ENCODE results near the gene LRP8.
"Not testable (repeated sequence)": the region's sequence is repeated elsewhere in the genome, so short reads cannot be mapped to it uniquely, and the experiment has no call there.

The LRP8 gene

DNA sequence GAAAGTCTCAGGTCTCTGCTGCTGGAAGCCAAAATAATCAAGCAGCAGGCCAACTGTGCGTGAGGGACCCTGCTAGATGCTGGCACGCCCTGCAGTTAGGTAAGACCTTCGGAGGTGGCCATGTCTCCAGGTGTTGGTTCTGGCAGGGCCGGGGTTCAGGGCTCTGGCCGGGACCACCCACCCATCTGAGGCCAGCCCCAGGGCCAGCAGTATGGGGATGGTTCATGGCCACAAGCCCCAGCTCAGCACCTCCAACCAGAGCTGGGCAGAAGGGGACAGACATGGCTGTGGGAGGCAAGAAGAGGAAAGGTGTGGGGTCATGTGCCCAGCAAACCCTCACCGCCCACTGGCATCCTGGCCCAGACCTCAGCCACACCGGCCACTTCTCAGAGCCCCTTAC is 23.3 kb downstream of the LRP8 start:
- DNase-seq (ENCODE audit: low spot score): no peak

DNA sequence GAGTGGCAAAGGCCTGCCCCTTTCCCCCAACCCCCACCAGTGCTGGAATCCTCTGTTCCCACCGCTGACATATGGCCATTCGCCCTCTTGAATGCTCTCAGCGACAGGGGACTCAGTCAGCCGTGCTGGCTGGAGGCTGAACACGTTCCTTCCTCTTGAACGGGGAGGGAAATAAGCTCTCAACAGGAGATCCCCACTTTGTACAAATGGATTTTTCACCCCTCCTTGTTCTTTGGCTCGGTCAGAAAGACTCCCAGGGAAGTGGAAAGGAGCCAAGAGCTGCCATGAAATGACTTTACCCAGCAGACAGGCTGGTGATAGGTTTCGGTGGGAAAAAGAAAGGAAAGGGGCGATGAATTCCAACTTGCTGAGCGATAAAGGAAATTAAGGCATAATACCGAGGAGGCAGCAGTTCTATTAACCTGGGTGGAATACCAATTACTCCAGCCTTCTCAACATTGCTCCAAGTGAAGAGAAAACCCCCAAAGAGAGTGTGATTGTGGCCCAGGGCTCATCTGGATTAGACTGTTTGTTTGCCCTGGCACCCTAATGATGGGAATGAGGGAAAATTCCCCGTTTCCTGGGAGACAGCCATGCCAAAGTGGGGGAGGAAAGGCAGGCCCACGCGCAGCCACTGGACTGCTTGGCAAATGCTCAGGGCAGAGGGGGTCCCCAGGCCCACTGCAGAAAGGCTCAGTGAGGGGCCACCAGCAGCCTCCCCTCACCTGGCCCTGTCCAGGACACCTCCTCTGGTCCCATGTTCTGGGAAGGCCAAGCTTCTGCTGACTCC is 23.9 kb downstream of the LRP8 start:
- DNase-seq (ENCODE audit: low spot score): no peak

- DNase-seq (ENCODE audit: low spot score): no peak
These were observed 24.6 kb downstream of the LRP8 start for GRCh38 chr1:53303243-53303642.

DNA sequence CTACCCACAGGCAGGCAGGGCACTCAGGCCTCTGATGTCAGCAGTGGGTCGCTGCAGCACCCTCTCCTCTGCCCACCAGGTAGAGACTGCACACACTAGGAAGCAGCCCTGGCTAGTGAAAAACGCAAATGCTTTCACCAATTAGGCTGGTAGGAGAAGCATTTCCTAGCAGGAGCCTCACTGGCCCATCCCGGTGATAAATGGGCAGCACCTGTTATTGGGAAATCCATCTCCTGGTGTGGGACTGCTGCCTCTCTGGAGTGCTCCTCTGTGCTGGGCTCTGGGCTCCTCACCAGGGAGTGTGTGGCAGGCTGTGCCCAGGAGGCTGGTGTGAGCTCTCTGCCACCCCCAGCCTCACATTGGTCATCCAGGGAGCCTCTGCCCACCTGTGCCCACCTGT is 28.6 kb downstream of the LRP8 start:
- DNase-seq (ENCODE audit: low spot score): no peak

DNA sequence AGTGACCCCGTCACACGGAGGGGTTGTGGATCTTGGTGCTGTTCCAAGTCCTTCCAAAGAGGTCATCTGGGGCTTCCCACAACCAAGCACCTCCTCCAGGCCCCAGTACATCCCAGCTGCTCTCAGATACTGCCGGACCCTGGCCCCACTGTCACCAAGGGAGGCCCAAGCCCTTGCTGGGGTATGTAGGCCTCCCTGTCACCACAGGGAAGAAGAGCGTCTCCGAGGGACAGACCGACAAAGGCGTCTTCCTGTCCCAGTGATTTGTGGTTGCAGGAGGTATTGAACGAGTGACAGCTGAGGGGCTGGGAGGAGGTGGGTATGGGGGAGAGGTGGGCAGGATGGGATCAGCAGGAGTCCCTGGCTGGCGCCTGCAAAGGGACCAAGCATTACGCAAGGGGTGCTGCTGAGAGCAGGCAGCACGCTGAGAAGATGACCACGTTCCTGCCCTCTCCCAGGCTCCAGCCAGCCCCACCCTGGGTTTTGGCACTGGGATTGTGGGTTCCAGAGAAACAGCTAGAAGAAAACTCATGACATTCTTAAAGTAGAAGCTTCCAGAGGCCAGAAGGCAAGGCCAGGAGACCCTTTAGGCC is 29.7 kb downstream of the LRP8 start:
- DNase-seq (ENCODE audit: low spot score): no peak

DNA sequence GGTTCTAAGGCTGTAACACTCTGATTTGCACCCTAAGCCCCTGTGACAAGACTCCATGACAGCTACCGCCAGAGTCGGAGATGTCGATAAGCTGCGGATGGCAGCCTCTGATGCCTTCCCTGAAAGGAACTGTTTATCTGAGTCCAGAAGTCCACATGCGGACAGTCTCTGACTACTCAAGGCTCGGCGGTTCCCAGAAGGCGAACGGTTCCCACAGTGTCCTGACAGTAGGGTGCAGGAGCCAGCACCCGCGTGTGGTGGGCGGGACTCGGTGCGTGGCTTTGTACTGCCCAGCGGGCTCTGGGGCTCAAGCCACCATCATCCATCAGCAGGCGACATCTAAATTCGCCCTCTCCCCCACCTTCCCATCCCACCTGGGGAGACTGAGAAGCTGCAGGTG is 30.7 kb downstream of the LRP8 start:
- no peak for DNase-seq (ENCODE audit: low spot score)

- DNase-seq (ENCODE audit: low spot score): no peak
These were observed 31.6 kb downstream of the LRP8 start for GRCh38 chr1:53296117-53296749.

DNA sequence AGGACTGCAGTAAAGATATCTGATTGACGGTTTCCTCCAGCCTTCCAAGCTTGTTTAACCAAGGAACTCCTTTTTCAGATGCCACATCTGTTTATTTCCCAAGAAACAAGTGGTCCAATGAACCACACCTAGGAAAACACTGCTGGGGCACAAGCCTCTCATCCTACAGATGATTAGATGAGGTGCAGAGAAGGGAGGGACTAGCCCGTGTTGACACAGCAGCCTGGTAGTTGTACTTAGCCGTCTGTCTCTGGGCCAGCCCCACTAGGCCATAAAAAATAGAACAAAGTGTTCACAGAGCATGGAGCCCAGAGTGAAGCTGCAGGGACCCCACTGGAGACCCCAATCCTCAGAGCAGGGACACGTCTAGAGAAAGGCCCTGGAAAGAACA is 32.1 kb downstream of the LRP8 start:
- DNase-seq (ENCODE audit: low spot score): no peak

GRCh38 chr1:53295295-53295694 is 32.6 kb downstream of the LRP8 start:
- DNase-seq (ENCODE audit: low spot score): no peak

GRCh38 chr1:53294567-53294966 is 33.3 kb downstream of the LRP8 start:
- DNase-seq (ENCODE audit: low spot score): peak; percentile 28

DNA sequence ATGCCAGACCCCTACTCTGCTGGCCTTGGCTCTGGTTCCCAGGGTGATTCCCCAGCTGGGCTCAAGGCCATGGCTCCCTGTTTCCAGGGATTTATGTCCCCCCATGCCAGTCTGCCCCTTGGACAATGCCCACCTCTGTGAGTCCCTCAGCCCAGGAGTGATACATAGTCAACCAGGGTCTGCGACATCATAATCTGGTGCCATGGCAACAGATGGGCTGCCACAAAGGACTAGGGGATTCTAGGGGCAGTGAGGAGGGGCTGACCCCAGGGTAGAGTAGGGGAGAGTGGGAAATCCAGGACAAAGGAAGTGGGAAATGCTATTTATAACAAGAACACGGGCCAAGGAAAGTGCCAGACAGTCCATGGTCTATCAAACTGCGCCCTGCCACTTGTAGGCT is 33.8 kb downstream of the LRP8 start:
- no peak for DNase-seq (ENCODE audit: low spot score)

- no peak for DNase-seq (ENCODE audit: low spot score)
These were observed 34.7 kb downstream of the LRP8 start for GRCh38 chr1:53293123-53293522.

- no peak for DNase-seq (ENCODE audit: low spot score)
These were observed 35.2 kb downstream of the LRP8 start for GRCh38 chr1:53292690-53293089.

GRCh38 chr1:53291574-53291973 is 36.3 kb downstream of the LRP8 start:
- no peak for DNase-seq (ENCODE audit: low spot score)

DNA sequence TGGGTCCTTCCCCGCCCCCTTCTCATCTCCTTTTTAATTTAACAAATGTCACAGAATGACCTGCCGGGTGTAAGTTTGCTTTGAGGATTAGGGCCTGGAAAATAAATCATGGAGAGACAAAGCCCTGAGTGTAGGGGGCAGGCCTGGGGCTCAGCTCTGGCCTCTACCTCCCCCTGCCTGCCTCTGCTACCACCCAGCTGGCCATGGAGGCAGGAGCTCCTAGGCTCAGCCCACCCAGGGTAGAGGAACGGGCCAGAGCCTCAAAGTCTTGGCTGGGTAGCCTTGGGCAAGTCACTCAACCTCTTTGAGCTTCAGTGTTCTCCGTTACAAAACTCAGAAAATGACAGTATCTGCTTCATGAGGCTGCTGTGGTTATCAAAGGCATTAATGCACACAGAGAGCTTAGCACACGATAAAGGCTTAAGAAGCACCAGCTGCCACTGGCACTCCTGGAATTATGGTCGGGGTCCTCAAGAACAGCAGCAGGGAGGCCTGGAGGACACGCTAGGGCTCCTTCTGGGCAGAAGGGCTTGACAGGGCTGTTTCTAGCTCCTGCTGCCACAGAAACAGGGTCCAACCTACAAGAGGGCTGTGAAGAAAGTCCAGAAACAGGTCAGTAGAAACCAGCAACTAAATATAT is 39.0 kb downstream of the LRP8 start:
- no peak for DNase-seq (ENCODE audit: low spot score)

DNA sequence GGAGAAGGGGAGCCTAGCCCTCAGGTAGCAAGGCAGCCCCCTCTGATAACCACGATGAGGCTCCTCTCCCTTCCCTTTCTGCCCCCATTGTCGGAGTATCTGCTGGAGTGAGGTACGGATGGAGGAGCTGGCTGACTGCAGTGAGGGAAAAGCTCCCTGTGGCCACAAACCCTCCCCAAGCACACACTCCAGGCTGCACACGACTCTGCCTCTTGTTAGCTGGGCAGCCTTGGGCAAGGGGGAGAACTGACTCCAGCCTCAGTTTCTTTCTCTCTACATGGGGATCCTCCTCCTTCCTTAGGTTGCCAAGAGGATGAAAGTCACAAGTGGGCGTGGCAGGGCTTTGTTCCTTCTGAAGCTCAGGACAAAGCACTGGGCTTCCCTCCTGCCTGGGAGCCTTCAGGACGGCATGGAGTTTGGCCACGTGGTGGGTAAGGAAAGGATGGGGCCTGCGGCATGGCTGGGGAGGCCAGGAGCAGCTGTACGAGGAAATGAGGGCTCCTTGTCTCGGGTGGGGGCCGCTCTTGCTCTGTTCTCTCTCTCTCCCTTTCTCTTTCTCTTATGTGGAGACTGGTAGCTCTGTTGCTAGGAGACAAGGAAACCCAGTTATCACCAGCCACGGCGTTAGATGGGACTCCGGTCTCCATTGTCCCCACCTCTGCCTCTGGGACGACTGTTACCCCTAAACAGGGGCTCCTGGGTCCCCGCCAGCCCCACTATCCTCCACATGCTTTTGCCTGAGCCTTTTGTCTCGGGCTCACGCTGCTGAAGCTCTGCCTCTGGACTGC is 39.7 kb downstream of the LRP8 start:
- DNase-seq (ENCODE audit: low spot score): no peak

DNA sequence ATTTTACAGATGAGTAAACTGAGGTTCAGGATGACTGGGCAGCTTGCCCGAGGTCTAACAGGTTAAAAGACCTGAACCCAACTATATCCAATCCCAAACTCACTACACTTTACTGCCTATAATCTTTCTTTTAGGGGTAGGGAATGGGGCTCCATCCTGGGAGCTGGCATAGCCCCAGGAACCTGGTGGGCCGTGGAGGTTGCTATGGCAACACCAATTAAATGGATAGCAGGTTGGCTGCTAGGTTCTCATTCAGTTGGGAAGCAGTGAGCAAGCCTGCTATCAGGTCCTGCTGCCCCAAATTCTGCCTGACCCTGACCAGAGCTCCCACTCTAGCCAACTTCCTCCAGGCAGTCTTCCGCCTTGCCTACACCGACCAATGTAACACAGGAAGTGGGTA is 40.9 kb downstream of the LRP8 start:
- DNase-seq (ENCODE audit: low spot score): no peak

GRCh38 chr1:53285969-53286760 is 41.7 kb downstream of the LRP8 start:
- no peak for DNase-seq (ENCODE audit: low spot score)

- DNase-seq (ENCODE audit: low spot score): no peak
These were observed 42.3 kb downstream of the LRP8 start for GRCh38 chr1:53285546-53285945.

GRCh38 chr1:53284224-53285020 is 43.4 kb downstream of the LRP8 start:
- no peak for DNase-seq (ENCODE audit: low spot score)

DNA sequence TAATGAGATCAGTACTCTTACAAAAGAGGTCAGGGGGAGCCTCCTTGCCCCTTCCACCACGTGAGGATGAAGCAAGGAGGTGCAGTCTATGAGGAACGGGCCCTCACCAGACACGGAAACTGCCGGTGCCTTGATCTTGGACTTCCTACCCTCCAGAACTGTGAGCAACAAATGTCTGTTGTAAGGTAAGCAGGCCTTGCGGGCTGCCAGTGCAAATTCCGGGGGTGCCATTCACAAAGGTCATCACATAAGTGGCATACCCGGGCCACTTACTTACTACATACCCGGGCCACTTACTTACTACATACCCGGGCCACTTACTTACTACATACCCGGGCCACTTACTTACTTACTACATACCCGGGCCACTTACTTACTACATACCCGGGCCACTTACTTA is 44.7 kb downstream of the LRP8 start:
- not testable (repeated sequence) for DNase-seq (ENCODE audit: low spot score)

Measured in COLO829 (cell line).